Suprapubic skin (tissue), 4 donors: ENCODE measurements around the gene TLE4. TPM values are rescaled to one million over a fixed set of nuclear protein-coding genes. Genes with fewer than 3 reads are reported as not detected.

Experiments
- DNase-seq, 2 donors: peaks; one replicate each; pipeline ENCODE4 v3.0.0-alpha.2; 2019; ENCODE audit warnings: low spot score in 2 of 2
- H3K27ac ChIP-seq: fragments of 200-600 bp; sonication (generic); one replicate; pipeline ENCODE4 v1.5.1; 2019
- H3K27me3 ChIP-seq: fragments of 200-600 bp; sonication (generic); one replicate; pipeline ENCODE4 v1.5.1; 2019
- H3K36me3 ChIP-seq: fragments of 200-600 bp; sonication (generic); one replicate; pipeline ENCODE4 v1.5.1; 2019
- H3K4me1 ChIP-seq: fragments of 200-600 bp; sonication (generic); one replicate; pipeline ENCODE4 v1.5.1; 2019
- H3K4me3 ChIP-seq: fragments of 200-600 bp; sonication (generic); one replicate; pipeline ENCODE4 v1.5.1; 2019; ENCODE audit warnings: mild to moderate bottlenecking
- H3K9me3 ChIP-seq: fragments of 200-600 bp; sonication (generic); one replicate; pipeline ENCODE4 v1.5.1; 2019
- EP300 ChIP-seq: sonication (generic); formaldehyde crosslinking; IDR thresholded peaks from one replicate; pipeline ENCODE4 v1.6.1; 2017; ENCODE audit warnings: antibody characterized with exemption
- POLR2A ChIP-seq, 2 donors: fragments of 450-650 bp; IDR thresholded peaks; one replicate each; pipeline ENCODE4 v1.6.1; 2017; ENCODE audit warnings: antibody characterized with exemption in 2 of 2, mild to moderate bottlenecking in 2 of 2, moderate library complexity in 2 of 2
- POLR2AphosphoS5 ChIP-seq, 3 donors: sonication (generic); formaldehyde crosslinking; IDR thresholded peaks; one replicate each; pipeline ENCODE4 v1.6.1; 2017; ENCODE audit warnings: antibody characterized with exemption in 3 of 3
- WGBS: methylation state at CpG from one replicate; pipeline ENCODE4 v1.1.5; 2018; 5-methylcytosine and 5-hydroxymethylcytosine counted together
- total RNA-seq, 4 donors: library from RNA; depleted of rRNA; stranded (reverse); fragments of >200 nt; gene quantifications; one replicate each; pipeline ENCODE4 v1.1.0, GENCODE V29; 2016
- TF ChIP-seq, protein P1 (sequence below), 2 donors: fragments of 200-600 bp in 1 of 2; fragments of 450-650 bp in 1 of 2; sonication (generic) in 1 of 2; IDR thresholded peaks; one replicate each; pipeline ENCODE4 v1.5.1; 2016 to 2019; ENCODE audit warnings: antibody characterized with exemption in 2 of 2, mild to moderate bottlenecking in 1 of 2, moderate library complexity in 1 of 2

Gene TLE4
- total RNA-seq, 4 donors from 2014 or later: 44.3 to 109 (median 67.0) TPM

DNA sequence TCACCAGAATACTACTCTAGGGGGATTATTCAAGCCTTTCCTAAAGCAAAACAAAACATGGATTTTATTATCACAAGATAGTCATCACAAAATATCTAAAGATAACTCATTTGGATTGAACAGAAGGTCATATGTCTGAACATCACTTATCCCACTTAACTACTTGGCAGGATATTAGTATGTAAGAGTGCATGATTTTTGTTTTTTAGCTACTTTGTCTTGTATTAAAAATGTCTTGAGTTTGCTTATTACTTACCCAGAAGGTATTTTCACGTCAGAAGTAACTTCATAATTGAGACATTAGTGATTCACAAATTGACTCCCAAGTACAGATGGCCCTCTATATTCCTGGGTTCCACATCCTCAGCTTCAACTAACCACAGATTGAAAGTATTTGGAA lies 113.8 kb downstream of the TLE4 start:
- H3K27ac ChIP-seq: no peak overlapping the region
- no peaks in the 10 kb centered on the region for H3K9me3 ChIP-seq
- peaks cover 8% of the 10 kb centered on the region for H3K4me1 ChIP-seq
- TF ChIP-seq EP300: no peak
- TF ChIP-seq, protein P1, sequence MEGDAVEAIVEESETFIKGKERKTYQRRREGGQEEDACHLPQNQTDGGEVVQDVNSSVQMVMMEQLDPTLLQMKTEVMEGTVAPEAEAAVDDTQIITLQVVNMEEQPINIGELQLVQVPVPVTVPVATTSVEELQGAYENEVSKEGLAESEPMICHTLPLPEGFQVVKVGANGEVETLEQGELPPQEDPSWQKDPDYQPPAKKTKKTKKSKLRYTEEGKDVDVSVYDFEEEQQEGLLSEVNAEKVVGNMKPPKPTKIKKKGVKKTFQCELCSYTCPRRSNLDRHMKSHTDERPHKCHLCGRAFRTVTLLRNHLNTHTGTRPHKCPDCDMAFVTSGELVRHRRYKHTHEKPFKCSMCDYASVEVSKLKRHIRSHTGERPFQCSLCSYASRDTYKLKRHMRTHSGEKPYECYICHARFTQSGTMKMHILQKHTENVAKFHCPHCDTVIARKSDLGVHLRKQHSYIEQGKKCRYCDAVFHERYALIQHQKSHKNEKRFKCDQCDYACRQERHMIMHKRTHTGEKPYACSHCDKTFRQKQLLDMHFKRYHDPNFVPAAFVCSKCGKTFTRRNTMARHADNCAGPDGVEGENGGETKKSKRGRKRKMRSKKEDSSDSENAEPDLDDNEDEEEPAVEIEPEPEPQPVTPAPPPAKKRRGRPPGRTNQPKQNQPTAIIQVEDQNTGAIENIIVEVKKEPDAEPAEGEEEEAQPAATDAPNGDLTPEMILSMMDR (IDR thresholded peaks at IDR 0.05): no peak
- no peak for TF ChIP-seq POLR2AphosphoS5 (IDR thresholded peaks at IDR 0.05)
- TF ChIP-seq POLR2A (IDR thresholded peaks at IDR 0.05): no peak
- no peak overlapping the region for H3K4me3 ChIP-seq
- DNase-seq: no peak
- H3K36me3 ChIP-seq: no peaks in the 10 kb centered on the region
- WGBS: 60% methylated on average over 1 of the region's 1 CpG
- H3K27me3 ChIP-seq: no peaks in the 10 kb centered on the region

DNA sequence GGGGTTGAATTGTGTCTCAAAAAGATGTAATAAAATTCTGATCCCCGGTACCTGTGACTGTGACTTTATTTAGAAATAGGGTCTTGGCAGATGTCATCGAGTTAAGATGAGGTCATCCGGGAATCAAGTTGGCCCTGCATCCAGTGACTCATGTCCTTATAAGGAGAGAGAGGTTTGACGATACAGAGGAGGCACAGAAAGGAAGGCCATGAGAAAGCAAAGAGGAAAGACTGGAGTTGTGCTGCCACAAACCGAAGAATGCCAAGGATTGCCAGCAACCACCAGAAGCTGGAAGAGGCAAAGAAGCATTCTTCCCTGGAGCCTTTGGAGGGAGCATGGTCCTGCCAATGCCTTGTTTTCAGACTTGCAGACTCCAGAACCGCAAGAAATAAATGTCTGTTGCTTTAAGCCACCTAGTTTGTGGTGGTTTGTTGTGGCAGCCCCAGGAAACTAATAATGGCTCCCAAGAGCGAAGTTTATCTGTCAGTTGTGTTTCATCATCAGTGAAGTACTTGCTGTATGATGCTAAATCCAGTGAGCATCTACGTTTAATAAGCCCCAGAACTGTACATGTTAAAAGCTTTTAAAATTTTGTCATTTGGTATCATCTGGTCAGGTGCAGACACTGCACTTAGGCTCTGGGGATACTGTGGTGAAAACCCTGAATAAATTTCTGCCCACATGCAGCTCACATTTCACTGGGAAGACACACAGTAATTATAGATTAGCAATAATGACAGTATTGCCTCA lies 114.8 kb downstream of the TLE4 start:
- WGBS: 54% methylated on average over 8 of the region's 8 CpGs
- H3K27me3 ChIP-seq: no peaks in the 10 kb centered on the region
- TF ChIP-seq EP300 (no peak), POLR2AphosphoS5 (IDR thresholded peaks at IDR 0.05) (no peak), POLR2A (IDR thresholded peaks at IDR 0.05) (no peak)
- TF ChIP-seq, protein P1 (IDR thresholded peaks at IDR 0.05): no peak
- peak in 1 of 2 donors; percentile 60 for DNase-seq
- peaks cover 8% of the 10 kb centered on the region for H3K4me1 ChIP-seq
- H3K27ac ChIP-seq: no peak overlapping the region
- no peak overlapping the region for H3K4me3 ChIP-seq
- no peaks in the 10 kb centered on the region for H3K9me3 ChIP-seq
- no peaks in the 10 kb centered on the region for H3K36me3 ChIP-seq

DNA sequence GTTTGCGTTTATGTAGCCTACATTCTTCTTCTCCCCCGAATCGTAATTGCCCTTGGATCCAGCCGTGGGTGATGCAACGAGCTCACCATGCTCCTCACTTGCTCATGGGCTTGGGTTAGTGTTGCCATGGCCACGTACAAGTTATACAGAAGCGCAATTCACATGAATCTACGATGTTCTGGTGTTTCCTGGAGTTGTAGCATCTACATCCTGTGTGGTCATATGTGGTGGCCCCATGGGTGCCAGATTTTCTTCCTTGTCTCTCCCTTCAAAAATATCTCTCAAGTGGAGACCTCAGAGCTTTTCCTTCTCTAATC lies 115.3 kb downstream of the TLE4 start:
- Histone ChIP-seq H3K36me3 (no peaks in the 10 kb centered on the region), H3K27ac (no peak overlapping the region), H3K27me3 (no peaks in the 10 kb centered on the region), H3K9me3 (no peaks in the 10 kb centered on the region), H3K4me3 (no peak overlapping the region), H3K4me1 (peaks cover 8% of the 10 kb centered on the region)
- WGBS: 83% methylated on average over 8 of the region's 8 CpGs
- no peak for DNase-seq
- TF ChIP-seq EP300 (no peak), POLR2AphosphoS5 (IDR thresholded peaks at IDR 0.05) (no peak), POLR2A (IDR thresholded peaks at IDR 0.05) (no peak)
- TF ChIP-seq, protein P1 (IDR thresholded peaks at IDR 0.05): no peak

DNA sequence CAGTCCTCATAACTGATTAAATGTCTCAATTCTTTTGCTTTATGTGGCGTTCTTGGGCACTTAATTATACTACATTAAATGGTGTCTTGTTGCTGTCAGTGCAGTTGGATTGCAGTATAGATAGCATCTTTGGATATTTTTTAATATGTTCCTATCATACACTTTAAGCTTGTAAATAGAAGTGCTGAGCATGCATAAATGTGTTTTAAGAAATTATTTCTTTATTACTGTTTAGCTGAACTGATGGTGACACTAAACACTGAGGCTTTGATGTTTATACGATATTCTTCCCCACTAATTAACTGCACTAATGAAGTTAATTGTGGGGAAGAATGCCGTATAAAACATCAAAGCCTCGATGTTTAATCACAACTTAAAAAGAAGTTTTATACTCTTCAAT lies 116.6 kb downstream of the TLE4 start:
- no peak for DNase-seq
- H3K4me1 ChIP-seq: peaks cover 8% of the 10 kb centered on the region
- H3K9me3 ChIP-seq: no peaks in the 10 kb centered on the region
- H3K27me3 ChIP-seq: no peaks in the 10 kb centered on the region
- 58% methylated on average over 4 of the region's 4 CpGs for WGBS
- no peaks in the 10 kb centered on the region for H3K36me3 ChIP-seq
- H3K27ac ChIP-seq: no peak overlapping the region
- TF ChIP-seq EP300: no peak
- no peak for TF ChIP-seq POLR2A (IDR thresholded peaks at IDR 0.05)
- no peak for TF ChIP-seq POLR2AphosphoS5 (IDR thresholded peaks at IDR 0.05)
- no peak overlapping the region for H3K4me3 ChIP-seq

DNA sequence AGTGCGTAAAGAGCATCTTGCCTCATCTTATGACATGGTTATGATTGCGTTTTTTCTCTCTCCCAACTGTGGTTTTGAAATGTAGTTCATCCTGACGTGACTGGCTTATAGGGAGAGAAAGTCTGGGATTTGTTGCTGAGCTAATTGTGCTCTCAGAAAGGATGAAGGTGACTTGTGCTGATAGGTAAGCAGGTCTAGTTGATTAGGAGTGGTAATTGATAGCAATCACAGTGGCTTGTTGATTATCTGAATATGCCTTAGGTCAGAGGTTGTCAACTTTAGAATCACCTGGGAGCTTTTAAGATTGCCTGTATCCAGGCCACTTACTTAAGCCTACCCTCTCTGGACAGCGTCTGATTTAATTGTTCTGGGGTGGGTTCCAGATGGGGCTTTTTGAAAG lies 117.8 kb downstream of the TLE4 start:
- Histone ChIP-seq H3K27me3 (no peaks in the 10 kb centered on the region), H3K9me3 (no peaks in the 10 kb centered on the region), H3K4me3 (no peak overlapping the region), H3K4me1 (peaks cover 12% of the 10 kb centered on the region), H3K27ac (no peak overlapping the region), H3K36me3 (no peaks in the 10 kb centered on the region)
- no peak for DNase-seq
- WGBS: 94% methylated on average over 4 of the region's 4 CpGs
- no peak for TF ChIP-seq EP300
- TF ChIP-seq POLR2A (IDR thresholded peaks at IDR 0.05): no peak
- TF ChIP-seq POLR2AphosphoS5 (IDR thresholded peaks at IDR 0.05): no peak
- TF ChIP-seq, protein P1 (IDR thresholded peaks at IDR 0.05): no peak
